Panc1 (cell line): ENCODE results near the gene SMIM35. TPM values are rescaled to one million over a fixed set of nuclear protein-coding genes. Genes with fewer than 3 reads are reported as not detected.

Source experiments
- ATAC-seq: fragments of 200-7000 bp; cut with Tn5 transposase; 2 replicates; pipeline ENCODE4 v1.9.1; 2020; ENCODE audit warnings: mild to moderate bottlenecking, moderate library complexity
- BruUV-seq: library from RNA; stranded (reverse); fragments of 400-500 nt; replicated peaks from 2 replicates; lab custom pipeline; 2021; lab: Mats Ljungman, UMichigan
- CTCF ChIA-PET: fragments of 300-600 bp; sonication (Branson Sonifier 250); formaldehyde crosslinking; loops from one replicate; lab custom pipeline; 2022; ENCODE audit warnings: antibody characterized with exemption; lab: Charles Lee
- POLR2A ChIA-PET: fragments of 300-600 bp; sonication (Branson Sonifier 250); formaldehyde crosslinking; loops from one replicate; lab custom pipeline; 2022; ENCODE audit warnings: antibody characterized with exemption; lab: Charles Lee
- DNase-seq: peaks from one replicate; pipeline ENCODE4 v3.0.0-alpha.2; 2010; ENCODE audit warnings: low read depth, low spot score
- H3K27ac ChIP-seq: 2 replicates; pipeline ENCODE4 v1.5.1; 2011; ENCODE audit warnings: mild to moderate bottlenecking, low read length, inconsistent platforms
- H3K27me3 ChIP-seq: fragments of 200-500 bp; sonication (Bioruptor generic); 2 replicates; pipeline ENCODE4 v1.6.0; 2014; ENCODE audit warnings: low read length, inconsistent platforms; ENCODE audit not compliant: control insufficient read depth, insufficient read depth
- H3K36me3 ChIP-seq: fragments of 200-500 bp; sonication (Bioruptor generic); 2 replicates; pipeline ENCODE4 v1.5.1; 2014; ENCODE audit warnings: inconsistent platforms, mild to moderate bottlenecking, low read length, moderate library complexity; ENCODE audit not compliant: control insufficient read depth, insufficient read depth
- H3K4me1 ChIP-seq: 2 replicates; pipeline ENCODE4 v1.5.1; 2011; ENCODE audit warnings: inconsistent platforms, mild to moderate bottlenecking, low read length, moderate library complexity; ENCODE audit not compliant: control insufficient read depth, insufficient read depth
- H3K4me3 ChIP-seq, 2 experiments: 2 replicates each; pipeline ENCODE4 v1.5.1; 2011 to 2012; ENCODE audit warnings: low read depth in 2 of 2, low read length in 2 of 2, mild to moderate bottlenecking in 2 of 2, inconsistent platforms in 1 of 2, moderate library complexity in 1 of 2
- H3K9me3 ChIP-seq: fragments of 200-500 bp; sonication (Bioruptor generic); 2 replicates; pipeline ENCODE4 v1.5.1; 2014; ENCODE audit warnings: low read depth, mild to moderate bottlenecking, inconsistent platforms, low read length, moderate library complexity; ENCODE audit not compliant: control insufficient read depth, insufficient read depth
- CTCF ChIP-seq: fragments of 450-650 bp; IDR thresholded peaks from 2 replicates; pipeline ENCODE4 v1.5.1; 2017; ENCODE audit warnings: mild to moderate bottlenecking
- POLR2AphosphoS5 ChIP-seq: IDR thresholded peaks from 2 replicates; pipeline ENCODE4 v1.6.1; 2012; ENCODE audit warnings: mild to moderate bottlenecking, low read depth, low read length, moderate library complexity
- SIN3A ChIP-seq: IDR thresholded peaks from 2 replicates; pipeline ENCODE4 v1.6.1; 2012; ENCODE audit warnings: low read depth, mild to moderate bottlenecking, low read length, moderate library complexity, borderline replicate concordance; ENCODE audit not compliant: insufficient read depth
- TCF7L2 ChIP-seq: IDR thresholded peaks from 2 replicates; pipeline ENCODE4 v1.6.1; 2011; ENCODE audit warnings: mild to moderate bottlenecking, low read depth, low read length, inconsistent platforms
- in situ Hi-C: cut with HindIII; loops from 2 replicates; pipeline ENCODE4 v1.10.0; 2016; ENCODE audit warnings: low sequenced_read_pairs, low pct_unique_long_range_greater_than_20kb
- intact Hi-C: fragments of 100-400 bp; cut with micrococcal nuclease; formaldehyde crosslinking; loops from one replicate; pipeline ENCODE4 v1.10.0; 2022; ENCODE audit not compliant: unreplicated experiment
- total RNA-seq: library from RNA; stranded (reverse); gene quantifications from one replicate; pipeline ENCODE4 v1.2.1, GENCODE V29; 2021; ENCODE audit not compliant: unreplicated experiment
- TF ChIP-seq, protein P1 (sequence below), 2 experiments: IDR thresholded peaks; 2 replicates each; pipeline ENCODE4 v1.6.1; 2011 to 2012; ENCODE audit warnings: low read depth in 2 of 2, control low read depth in 1 of 2, low read length in 1 of 2, mild to moderate bottlenecking in 1 of 2, moderate library complexity in 1 of 2; ENCODE audit not compliant: insufficient read depth in 1 of 2

Gene SMIM35
- total RNA-seq, 1 experiment from 2014 or later = not detected

- Histone ChIP-seq H3K27ac (no peak overlapping the region), H3K4me3 (no peak overlapping the region), H3K27me3 (peaks cover 6% of the 10 kb centered on the region), H3K9me3 (no peaks in the 10 kb centered on the region), H3K4me1 (no peaks in the 10 kb centered on the region), H3K36me3 (no peaks in the 10 kb centered on the region)
- BruUV-seq = no TSS peak
- DNase-seq = no peak
- intact Hi-C loops = loop anchor here (10.0 kb wide), 1 partner anchor 535 kb away; no protein-coding TSS in a partner anchor
- no peak for ATAC-seq
- TF ChIP-seq, protein P1, sequence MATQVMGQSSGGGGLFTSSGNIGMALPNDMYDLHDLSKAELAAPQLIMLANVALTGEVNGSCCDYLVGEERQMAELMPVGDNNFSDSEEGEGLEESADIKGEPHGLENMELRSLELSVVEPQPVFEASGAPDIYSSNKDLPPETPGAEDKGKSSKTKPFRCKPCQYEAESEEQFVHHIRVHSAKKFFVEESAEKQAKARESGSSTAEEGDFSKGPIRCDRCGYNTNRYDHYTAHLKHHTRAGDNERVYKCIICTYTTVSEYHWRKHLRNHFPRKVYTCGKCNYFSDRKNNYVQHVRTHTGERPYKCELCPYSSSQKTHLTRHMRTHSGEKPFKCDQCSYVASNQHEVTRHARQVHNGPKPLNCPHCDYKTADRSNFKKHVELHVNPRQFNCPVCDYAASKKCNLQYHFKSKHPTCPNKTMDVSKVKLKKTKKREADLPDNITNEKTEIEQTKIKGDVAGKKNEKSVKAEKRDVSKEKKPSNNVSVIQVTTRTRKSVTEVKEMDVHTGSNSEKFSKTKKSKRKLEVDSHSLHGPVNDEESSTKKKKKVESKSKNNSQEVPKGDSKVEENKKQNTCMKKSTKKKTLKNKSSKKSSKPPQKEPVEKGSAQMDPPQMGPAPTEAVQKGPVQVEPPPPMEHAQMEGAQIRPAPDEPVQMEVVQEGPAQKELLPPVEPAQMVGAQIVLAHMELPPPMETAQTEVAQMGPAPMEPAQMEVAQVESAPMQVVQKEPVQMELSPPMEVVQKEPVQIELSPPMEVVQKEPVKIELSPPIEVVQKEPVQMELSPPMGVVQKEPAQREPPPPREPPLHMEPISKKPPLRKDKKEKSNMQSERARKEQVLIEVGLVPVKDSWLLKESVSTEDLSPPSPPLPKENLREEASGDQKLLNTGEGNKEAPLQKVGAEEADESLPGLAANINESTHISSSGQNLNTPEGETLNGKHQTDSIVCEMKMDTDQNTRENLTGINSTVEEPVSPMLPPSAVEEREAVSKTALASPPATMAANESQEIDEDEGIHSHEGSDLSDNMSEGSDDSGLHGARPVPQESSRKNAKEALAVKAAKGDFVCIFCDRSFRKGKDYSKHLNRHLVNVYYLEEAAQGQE (IDR thresholded peaks at IDR 0.05; ENCODE audit: insufficient read depth in 1 of 2, low read depth in 2 of 2, low read length in 1 of 2) = no peak
- TF ChIP-seq SIN3A (no peak), POLR2AphosphoS5 (no peak), TCF7L2 (no peak), CTCF (no peak)
- in situ Hi-C loops = no loop called here
- ChIA-PET POLR2A (no interaction called here), CTCF (interaction anchor here (0.5 kb wide), 1 partner anchor 309 kb away, joined by 15 read pairs; no protein-coding TSS in a partner anchor)
Observed at GRCh38 chr11:117959438-117960149, 127.2 kb downstream of the SMIM35 start.

GRCh38 chr11:117958949-117959348 is 127.8 kb downstream of the SMIM35 start:
- in situ Hi-C loops (no loop called here), intact Hi-C loops (loop anchor here (10.0 kb wide), 1 partner anchor 534 kb away; no protein-coding TSS in a partner anchor)
- ChIA-PET POLR2A (no interaction called here), CTCF (no interaction called here)
- Histone ChIP-seq H3K4me1 (no peaks in the 10 kb centered on the region), H3K27me3 (peaks cover 6% of the 10 kb centered on the region), H3K36me3 (no peaks in the 10 kb centered on the region), H3K9me3 (no peaks in the 10 kb centered on the region), H3K4me3 (no peak overlapping the region), H3K27ac (no peak overlapping the region)
- no TSS peak for BruUV-seq
- DNase-seq = no peak
- no peak for ATAC-seq
- TF ChIP-seq POLR2AphosphoS5 = no peak

Other genes starting within 250 kb of the SMIM35 start
- gene FXYD6, start 210.3 kb downstream of the SMIM35 start, total RNA-seq = 0.54 TPM
- not detected for gene TMPRSS13, start 157.6 kb downstream of the SMIM35 start, total RNA-seq
- 0.41 TPM for gene IL10RA, start 100.6 kb downstream of the SMIM35 start, total RNA-seq
- gene TMPRSS4, start 9.9 kb downstream of the SMIM35 start, total RNA-seq = not detected
- 0.33 TPM for gene SCN4B, start 65.9 kb upstream of the SMIM35 start, total RNA-seq
- gene SCN2B, start 89.7 kb upstream of the SMIM35 start, total RNA-seq = not detected
- gene JAML, start 138.0 kb upstream of the SMIM35 start, total RNA-seq = 0.39 TPM
- 1.0 TPM for gene MPZL3, start 165.4 kb upstream of the SMIM35 start, total RNA-seq
- 1.8 TPM for gene MPZL2, start 177.3 kb upstream of the SMIM35 start, total RNA-seq
- gene CD3E, start 217.8 kb upstream of the SMIM35 start, total RNA-seq = 0.51 TPM